OCI-LY1 (cell line): Measurements from ENCODE around the gene ZFYVE28.
A peak's percentile ranks its signal among the peaks of the same experiment; 100 is the strongest.

Experiments used
- H2AFZ ChIP-seq: fragments of 200-600 bp; sonication (generic), shearing (Covaris generic); 2 replicates; pipeline ENCODE4 v1.6.0; 2014; ENCODE audit warnings: antibody characterized with exemption, mild to moderate bottlenecking, low read length
- H3F3A ChIP-seq: fragments of 200-600 bp; sonication (generic), shearing (Covaris generic); 2 replicates; pipeline ENCODE4 v1.6.0; 2014; ENCODE audit warnings: mild to moderate bottlenecking, antibody characterized with exemption, low read length, moderate library complexity; ENCODE audit not compliant: insufficient read depth
- H3K27ac ChIP-seq: fragments of 200-600 bp; sonication (generic); 2 replicates; pipeline ENCODE4 v1.5.1; 2014; ENCODE audit warnings: low read length, mixed run types, mild to moderate bottlenecking, low read depth; ENCODE audit not compliant: poor library complexity, severe bottlenecking
- H3K27me3 ChIP-seq: fragments of 200-600 bp; sonication (generic); 2 replicates; pipeline ENCODE4 v1.6.0; 2014; ENCODE audit warnings: antibody characterized with exemption, mild to moderate bottlenecking, low read length, moderate library complexity; ENCODE audit not compliant: insufficient read depth
- H3K36me3 ChIP-seq: fragments of 200-600 bp; sonication (generic); 2 replicates; pipeline ENCODE4 v1.6.1; 2014; ENCODE audit warnings: mild to moderate bottlenecking, antibody characterized with exemption, low read length, moderate library complexity, mixed read lengths; ENCODE audit not compliant: insufficient read depth
- H3K4me1 ChIP-seq: fragments of 200-600 bp; sonication (generic); 2 replicates; pipeline ENCODE4 v1.5.1; 2014; ENCODE audit warnings: mild to moderate bottlenecking, low read length, moderate library complexity; ENCODE audit not compliant: insufficient read depth, severe bottlenecking
- H3K4me2 ChIP-seq: fragments of 200-600 bp; sonication (generic), shearing (Covaris generic); 2 replicates; pipeline ENCODE4 v1.6.1; 2014; ENCODE audit warnings: low read length
- H3K4me3 ChIP-seq: fragments of 200-600 bp; sonication (generic); 2 replicates; pipeline ENCODE4 v1.5.1; 2014; ENCODE audit warnings: low read length, low read depth, mild to moderate bottlenecking, mixed read lengths; ENCODE audit not compliant: poor library complexity, severe bottlenecking
- H3K79me2 ChIP-seq: fragments of 200-600 bp; shearing (Covaris generic); 2 replicates; pipeline ENCODE4 v1.6.1; 2016; ENCODE audit warnings: mixed run types, low read length, mixed read lengths; ENCODE audit not compliant: insufficient read depth
- H3K9ac ChIP-seq: fragments of 200-600 bp; sonication (generic), shearing (Covaris generic); 2 replicates; pipeline ENCODE4 v1.6.1; 2014; ENCODE audit warnings: mild to moderate bottlenecking, low read length, mixed read lengths
- H3K9me2 ChIP-seq: fragments of 200-600 bp; sonication (generic), shearing (Covaris generic); 2 replicates; pipeline ENCODE4 v1.6.1; 2014; ENCODE audit warnings: low read depth, mild to moderate bottlenecking, low read length, mixed read lengths
- H3K9me3 ChIP-seq: fragments of 200-600 bp; shearing (Covaris generic); 2 replicates; pipeline ENCODE4 v1.6.1; 2014; ENCODE audit warnings: low read length, mixed read lengths
- H4K20me1 ChIP-seq: fragments of 200-600 bp; sonication (generic), shearing (Covaris generic); 2 replicates; pipeline ENCODE4 v1.6.0; 2016; ENCODE audit warnings: mild to moderate bottlenecking, low read length; ENCODE audit not compliant: insufficient read depth
- EZH2 ChIP-seq: fragments of 200-600 bp; sonication (generic), shearing (Covaris generic); IDR thresholded peaks from 2 replicates; pipeline ENCODE4 v1.8.0; 2017; ENCODE audit warnings: borderline replicate concordance, mixed run types, mild to moderate bottlenecking, antibody characterized with exemption, low read length, moderate library complexity, mixed read lengths
- TF ChIP-seq, protein P1 (sequence below): fragments of 200-600 bp; sonication (generic), shearing (Covaris generic); IDR thresholded peaks from 2 replicates; pipeline ENCODE4 v1.5.1; 2017; ENCODE audit warnings: mild to moderate bottlenecking, antibody characterized with exemption, low read length, moderate library complexity, mixed read lengths

Gene ZFYVE28

GRCh38 chr4:2441393-2442174 is 23.1 kb upstream of the ZFYVE28 start:
- no peak overlapping the region for H2AFZ ChIP-seq
- no peaks in the 10 kb centered on the region for H3K27me3 ChIP-seq
- no peaks in the 10 kb centered on the region for H4K20me1 ChIP-seq
- no peak overlapping the region for H3K4me3 ChIP-seq
- H3F3A ChIP-seq = no peaks in the 10 kb centered on the region
- H3K9me3 ChIP-seq = no peaks in the 10 kb centered on the region
- peaks cover 3% of the 10 kb centered on the region for H3K4me1 ChIP-seq
- H3K9me2 ChIP-seq = no peaks in the 10 kb centered on the region
- H3K4me2 ChIP-seq = peak overlapping the region; percentile 35; the same call in 1 of the 2 replicates
- no peak overlapping the region for H3K9ac ChIP-seq
- H3K27ac ChIP-seq = no peak overlapping the region
- TF ChIP-seq, protein P1, sequence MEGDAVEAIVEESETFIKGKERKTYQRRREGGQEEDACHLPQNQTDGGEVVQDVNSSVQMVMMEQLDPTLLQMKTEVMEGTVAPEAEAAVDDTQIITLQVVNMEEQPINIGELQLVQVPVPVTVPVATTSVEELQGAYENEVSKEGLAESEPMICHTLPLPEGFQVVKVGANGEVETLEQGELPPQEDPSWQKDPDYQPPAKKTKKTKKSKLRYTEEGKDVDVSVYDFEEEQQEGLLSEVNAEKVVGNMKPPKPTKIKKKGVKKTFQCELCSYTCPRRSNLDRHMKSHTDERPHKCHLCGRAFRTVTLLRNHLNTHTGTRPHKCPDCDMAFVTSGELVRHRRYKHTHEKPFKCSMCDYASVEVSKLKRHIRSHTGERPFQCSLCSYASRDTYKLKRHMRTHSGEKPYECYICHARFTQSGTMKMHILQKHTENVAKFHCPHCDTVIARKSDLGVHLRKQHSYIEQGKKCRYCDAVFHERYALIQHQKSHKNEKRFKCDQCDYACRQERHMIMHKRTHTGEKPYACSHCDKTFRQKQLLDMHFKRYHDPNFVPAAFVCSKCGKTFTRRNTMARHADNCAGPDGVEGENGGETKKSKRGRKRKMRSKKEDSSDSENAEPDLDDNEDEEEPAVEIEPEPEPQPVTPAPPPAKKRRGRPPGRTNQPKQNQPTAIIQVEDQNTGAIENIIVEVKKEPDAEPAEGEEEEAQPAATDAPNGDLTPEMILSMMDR = peak; percentile 91
- no peak for TF ChIP-seq EZH2
- H3K79me2 ChIP-seq = no peaks in the 10 kb centered on the region
- H3K36me3 ChIP-seq = no peaks in the 10 kb centered on the region

DNA sequence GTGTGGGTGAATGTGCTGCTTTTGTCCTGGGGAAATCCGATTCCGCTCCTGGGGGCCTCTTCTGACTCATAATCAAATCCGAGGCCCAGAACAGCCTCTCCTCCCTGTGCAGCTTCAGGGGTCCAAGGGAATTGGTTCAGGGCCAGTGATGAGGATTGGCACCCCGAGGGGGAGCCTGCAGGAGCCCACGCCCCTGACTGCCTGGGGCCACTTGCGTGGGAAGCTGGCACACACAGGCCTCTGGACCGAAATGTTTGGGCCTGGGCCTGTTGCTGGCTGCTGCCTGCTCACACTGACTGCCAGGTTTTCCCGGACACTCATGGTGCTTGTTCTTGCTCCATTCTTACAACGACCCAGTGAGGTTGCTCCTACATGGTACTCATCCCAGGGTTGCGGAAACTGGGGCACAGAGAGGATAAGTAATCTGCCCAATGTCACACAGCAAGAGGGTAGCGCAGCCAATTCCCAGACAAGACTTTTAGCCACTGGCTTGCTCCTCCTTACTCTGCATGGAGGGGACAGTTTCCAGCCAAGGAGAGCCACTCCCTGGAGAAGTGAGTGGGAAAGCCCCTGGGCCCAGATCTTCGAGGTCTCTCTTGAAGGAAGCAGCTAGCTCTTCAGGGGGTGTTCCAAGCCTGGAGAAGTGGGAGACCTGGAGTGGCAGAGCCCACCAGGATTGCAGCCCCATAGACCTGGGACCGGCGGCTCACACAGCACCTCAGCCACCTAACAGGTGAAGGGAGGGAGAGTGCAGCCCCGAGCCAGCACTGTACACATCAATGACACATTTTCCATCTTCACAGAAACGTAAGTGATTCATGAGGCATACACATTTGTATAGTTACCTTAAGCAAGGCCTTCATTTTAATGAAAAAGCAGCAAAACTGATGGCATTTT is 20.6 kb upstream of the ZFYVE28 start:
- Histone ChIP-seq H3K4me2 (no peak overlapping the region), H3K36me3 (no peaks in the 10 kb centered on the region), H3K4me1 (peaks cover 3% of the 10 kb centered on the region), H3K27me3 (no peaks in the 10 kb centered on the region), H3K4me3 (no peak overlapping the region), H3K9ac (no peak overlapping the region), H3K9me2 (no peaks in the 10 kb centered on the region), H2AFZ (no peak overlapping the region), H3K79me2 (no peaks in the 10 kb centered on the region), H3K27ac (no peak overlapping the region), H3F3A (no peaks in the 10 kb centered on the region), H3K9me3 (no peaks in the 10 kb centered on the region), H4K20me1 (no peaks in the 10 kb centered on the region)
- no peak for TF ChIP-seq EZH2
- TF ChIP-seq, protein P1 = no peak

GRCh38 chr4:2437475-2438215 is 19.2 kb upstream of the ZFYVE28 start:
- Histone ChIP-seq H3K4me3 (no peak overlapping the region), H4K20me1 (no peaks in the 10 kb centered on the region), H2AFZ (no peak overlapping the region), H3K27me3 (no peaks in the 10 kb centered on the region), H3K4me1 (peaks cover 3% of the 10 kb centered on the region), H3K27ac (no peak overlapping the region), H3K9me3 (no peaks in the 10 kb centered on the region), H3K4me2 (no peak overlapping the region), H3K36me3 (no peaks in the 10 kb centered on the region), H3F3A (no peaks in the 10 kb centered on the region), H3K9me2 (no peaks in the 10 kb centered on the region), H3K9ac (no peak overlapping the region), H3K79me2 (no peaks in the 10 kb centered on the region)
- TF ChIP-seq EZH2 = no peak
- TF ChIP-seq, protein P1 = no peak
